HuH-7.5 (cell line): ENCODE measurements around the gene RTL5.

Experiments
- DNase-seq: peaks from one replicate; pipeline ENCODE4 v3.0.0; 2011; ENCODE audit warnings: low spot score

RTL5 gene

DNA sequence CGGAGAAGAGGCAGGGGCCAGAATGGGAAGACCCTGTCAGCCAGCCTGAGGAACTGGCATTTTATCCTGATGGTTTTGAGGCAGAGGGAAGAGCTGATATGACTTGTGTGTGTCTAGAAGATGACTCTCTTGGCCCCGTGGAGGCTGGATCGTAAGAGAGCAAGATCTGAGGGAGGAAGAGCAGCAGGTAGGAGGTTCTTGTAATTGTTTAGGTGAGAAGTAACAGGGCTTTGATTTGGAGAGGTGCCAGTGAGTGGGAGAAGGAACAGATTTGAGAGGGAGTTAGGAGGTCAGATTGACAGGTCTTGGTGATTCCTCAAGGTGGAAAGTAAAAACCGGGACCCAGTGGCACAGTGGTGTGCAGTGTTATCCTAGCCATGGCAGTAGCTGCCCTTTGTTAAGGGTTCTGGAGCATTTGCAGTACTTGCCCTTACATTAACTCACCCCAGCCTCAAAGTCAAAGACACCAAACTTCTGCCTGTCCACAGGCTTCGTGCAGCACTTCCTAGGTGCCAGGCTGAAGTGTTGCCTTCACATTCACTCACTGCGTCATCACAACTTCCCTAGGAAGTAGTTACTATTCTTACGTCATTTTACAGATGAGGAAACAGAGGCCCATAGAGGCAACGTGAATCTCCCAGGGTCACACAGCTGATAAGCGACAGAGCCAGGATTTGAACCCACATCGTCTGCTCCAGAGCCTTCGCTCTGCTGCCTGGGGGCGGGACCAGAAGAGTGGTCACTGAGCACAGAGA, 23.7 kb downstream of the RTL5 start:
- DNase-seq, result no peak

DNA sequence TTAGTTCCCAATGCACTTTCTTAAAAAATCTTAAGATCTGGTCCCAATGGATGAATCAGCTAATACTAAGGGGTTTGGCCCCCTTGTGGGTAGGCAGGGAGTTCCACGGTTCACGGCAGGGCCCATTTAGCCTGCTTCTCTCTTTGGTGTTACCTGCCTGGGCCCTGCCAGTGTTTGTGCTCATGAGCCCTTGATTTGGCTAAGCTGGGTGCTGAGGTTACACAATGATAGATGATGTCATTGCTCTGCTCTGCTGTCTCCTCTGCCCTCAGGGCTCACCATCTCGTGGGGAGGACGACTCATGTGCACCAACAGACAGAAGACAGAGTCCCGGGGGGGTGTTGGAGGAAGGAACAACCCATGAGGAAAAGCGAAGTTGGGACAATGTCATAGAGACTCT, 24.4 kb downstream of the RTL5 start:
- no peak for DNase-seq

DNA sequence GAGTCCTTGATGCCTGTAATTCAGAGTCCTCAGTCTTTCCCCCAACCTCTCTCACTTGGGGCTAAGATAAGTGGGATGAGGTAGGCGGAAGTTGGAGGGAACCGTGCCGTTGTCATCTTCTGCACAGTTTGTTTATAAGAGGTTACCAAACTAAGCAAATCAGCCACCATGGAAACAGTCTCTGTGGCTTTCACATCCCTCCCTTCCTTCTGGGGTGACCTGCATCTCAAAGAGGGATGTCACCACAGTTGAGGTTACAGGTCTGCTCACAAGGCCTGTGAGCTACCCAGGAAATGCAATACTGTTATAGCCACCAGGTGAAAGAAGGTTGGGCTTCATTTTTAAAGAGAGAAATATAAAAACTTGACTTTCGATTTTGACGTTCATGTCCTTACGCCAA, 26.3 kb downstream of the RTL5 start:
- no peak for DNase-seq

DNA sequence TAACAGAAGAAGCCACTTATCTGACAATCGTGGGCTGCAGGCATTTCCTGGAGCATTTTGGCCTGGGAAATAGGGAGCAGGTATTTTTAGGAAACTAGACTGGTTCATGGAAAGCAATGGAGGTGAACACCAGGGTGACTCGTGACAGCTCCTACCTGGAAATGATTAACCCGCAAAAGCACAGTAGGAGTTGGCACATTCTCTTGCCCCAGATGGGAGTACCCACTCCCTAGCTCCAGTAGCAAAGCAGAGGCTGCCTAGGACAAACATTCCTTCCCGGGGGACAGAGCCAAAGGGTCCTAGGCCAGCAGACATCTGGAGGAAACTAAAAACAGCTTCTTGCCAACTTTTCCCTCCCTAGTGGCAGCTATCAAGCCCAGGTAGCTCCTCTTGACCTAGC, 29.0 kb downstream of the RTL5 start:
- no peak for DNase-seq

DNA sequence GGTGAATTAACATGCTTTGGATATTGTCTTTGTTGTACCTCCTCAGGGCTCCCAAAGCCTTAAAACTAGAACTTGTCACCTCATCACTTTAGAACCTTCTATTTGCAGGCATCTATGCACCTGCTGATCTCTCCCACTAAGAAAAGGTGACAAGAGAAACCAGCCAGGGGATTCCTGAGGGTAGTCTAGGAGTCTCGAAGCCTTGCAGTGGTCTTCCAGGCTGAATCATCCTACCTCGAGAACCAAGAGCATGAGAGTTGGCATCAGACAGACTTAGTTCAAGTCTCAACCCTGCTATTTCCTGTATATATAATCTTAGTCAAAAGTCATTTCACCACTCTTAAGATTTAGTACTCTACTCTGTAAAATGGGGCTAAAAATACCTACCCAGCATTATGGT, 29.6 kb downstream of the RTL5 start:
- DNase-seq, result no peak

DNA sequence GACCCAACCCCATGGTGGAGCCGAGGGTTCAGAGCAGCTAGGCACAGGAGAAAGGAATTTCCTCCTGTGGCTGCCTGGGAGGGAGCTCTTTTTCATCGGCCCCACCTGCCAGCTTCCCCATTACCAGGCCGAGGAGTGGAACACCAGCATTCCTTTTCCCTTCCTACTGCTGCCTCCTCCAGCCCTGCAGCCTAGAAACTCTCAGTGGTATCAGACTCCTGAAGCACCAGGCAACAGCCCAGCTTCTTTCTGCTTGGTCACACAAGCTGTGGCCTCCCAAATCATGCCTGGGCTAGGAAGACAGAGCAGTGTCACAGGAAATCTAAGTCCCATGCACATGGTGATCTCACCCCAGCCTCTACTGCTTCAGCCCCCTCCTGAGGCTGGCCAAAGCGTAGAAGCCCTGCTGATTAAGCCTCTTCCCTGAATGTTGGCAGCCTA, 30.1 kb downstream of the RTL5 start:
- no peak for DNase-seq

DNA sequence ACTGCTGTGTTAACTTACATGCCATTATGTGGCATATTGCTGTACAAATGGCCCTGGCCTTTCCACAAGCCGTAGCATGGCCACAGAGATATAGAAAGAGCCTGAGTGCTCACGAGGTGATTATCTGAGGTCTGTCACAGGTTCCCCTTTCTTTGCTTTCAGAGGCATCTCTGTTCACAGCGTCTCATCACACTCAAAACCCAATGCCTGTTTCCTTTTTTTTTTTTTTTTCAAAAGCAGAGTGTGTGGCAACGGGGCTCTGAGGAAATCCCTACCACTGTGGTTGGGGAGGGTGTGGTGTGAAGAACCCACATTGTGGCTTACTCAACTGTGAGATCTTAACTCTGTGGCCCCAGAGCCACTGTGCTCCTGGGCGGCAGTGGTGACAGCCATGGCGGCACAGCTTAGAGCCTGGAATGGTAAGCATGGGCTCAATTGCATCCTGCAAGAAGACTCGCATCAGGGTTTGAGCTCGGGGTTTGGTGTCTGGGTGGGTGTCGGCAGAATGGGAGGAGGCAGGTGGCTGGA, 30.8 kb downstream of the RTL5 start:
- DNase-seq, result no peak

DNA sequence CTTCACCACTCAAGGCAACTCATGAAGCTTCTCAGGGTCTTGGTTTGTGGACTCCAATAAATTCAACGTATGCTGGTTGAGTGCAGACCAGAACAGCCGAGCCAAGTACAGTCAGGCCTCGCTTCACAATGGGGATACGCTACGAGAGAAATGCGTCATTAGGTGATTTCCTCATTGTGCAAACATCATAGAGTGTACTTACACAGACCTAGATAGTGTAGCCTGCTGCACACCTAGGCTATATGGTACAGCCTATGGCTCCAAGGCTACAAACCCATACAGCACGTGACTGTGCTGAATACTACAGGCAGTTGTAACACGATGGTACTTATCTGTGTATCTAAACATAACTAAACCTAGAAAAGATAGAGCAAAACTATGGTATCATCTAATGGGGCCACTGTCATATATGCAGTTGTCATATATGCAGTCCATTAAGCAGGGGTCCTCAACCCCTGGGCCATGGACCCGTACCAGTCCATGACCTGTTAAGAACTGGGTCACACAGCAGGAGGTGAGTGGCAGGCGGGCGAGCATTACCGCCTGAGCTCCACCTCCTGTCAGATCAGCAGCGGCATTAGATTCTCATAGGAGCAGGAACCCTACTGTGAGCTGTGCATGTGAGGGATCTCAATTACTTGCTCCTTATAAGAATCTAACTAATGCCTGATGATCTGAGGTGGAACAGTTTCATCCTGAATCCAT, 31.5 kb downstream of the RTL5 start:
- no peak for DNase-seq

DNA sequence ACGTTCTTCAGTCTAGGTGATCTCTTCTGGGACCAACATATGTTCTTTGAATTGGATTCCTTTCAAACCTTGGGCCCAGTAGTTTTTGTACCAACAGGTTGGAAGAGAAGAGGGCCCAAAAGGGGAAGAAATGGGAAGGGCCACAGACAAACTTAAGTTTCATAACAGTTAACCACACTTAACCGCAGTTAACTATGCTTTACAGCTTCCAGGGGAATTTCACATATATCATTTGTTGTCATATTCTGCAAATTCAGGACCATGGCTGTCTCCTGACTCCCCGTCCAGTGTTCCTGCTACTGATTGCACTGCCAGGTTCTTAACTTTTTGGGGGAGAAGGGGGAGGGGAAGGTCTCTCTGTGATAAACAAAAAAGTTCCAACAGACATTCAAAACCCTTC, 34.6 kb downstream of the RTL5 start:
- no peak for DNase-seq

DNA sequence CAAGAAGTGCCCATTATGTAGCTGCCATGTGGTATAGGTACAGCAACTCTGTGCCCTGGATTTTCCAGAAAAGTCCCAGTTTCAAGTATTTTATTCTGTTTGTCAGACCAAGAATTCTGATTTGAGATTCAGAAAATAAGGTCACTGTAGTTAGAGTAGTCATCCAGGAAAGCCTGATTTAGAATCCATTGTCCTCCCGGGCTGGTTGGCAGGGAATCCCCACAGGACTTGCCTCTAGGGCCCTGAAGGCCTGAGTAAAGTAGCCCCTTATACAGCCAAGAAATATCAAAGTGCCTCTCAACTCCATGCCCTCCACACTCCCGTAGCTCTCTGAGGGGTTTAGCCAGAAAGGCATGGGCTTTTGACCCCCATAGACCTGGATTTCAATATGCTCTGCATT, 36.3 kb downstream of the RTL5 start:
- DNase-seq, result no peak

DNA sequence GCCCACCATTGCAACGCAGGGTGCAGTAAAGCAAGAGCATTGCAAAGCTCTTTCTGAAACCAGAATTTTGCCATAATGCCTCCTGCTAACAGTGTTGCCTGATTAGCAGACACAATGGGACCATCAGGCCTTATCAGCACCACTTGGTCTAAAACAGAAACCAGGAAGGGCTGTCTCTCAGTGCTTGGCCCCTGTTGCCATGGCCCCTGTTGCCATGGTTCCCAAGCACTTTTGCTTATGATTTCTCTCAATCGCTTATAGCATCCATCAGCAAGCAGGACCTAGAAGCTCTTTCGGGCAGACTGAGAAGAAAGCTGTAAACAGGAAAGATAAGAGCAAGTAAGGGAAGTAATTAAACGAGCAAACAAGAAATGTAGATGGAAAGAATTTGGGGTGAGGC, 36.8 kb downstream of the RTL5 start:
- no peak for DNase-seq

DNA sequence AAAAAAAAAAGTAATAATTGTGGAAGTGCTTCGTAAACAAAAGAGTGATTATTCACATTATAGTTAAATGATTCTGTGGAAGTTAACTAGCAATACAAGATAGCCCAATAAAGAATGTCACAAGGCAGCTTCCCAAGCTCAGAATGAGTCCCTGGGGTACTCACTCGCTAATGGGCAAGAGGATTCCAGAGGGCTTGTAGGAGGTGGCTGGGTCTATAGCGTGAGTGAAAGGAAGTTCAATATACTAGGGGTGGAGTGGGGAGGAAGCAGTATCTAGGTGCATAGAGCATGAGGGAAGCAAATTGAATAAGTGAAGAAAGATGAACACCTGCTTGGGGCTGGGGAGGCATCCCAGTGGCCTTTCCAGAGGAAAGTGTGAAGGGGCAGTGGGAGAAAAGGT, 42.5 kb downstream of the RTL5 start:
- DNase-seq, result no peak

DNA sequence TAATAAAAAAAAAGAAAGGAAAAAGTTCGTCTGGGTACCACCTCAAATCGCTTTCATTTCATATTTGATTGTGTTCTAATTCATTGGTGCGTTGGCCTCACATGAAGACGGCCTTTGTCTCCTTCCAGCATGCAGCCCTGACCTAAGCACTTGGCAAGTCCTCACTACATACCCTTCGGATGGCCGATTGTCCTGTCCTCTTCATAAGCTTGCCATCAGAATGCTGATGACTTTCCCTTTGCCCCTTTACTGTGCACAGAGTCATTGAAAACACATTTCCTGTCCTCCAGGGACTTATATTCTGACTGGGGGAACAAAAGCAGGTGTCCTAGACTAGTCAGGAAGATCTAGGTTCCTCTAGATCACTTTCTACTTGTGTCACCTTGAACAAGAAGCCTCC, 43.0 kb downstream of the RTL5 start:
- DNase-seq, result no peak

DNA sequence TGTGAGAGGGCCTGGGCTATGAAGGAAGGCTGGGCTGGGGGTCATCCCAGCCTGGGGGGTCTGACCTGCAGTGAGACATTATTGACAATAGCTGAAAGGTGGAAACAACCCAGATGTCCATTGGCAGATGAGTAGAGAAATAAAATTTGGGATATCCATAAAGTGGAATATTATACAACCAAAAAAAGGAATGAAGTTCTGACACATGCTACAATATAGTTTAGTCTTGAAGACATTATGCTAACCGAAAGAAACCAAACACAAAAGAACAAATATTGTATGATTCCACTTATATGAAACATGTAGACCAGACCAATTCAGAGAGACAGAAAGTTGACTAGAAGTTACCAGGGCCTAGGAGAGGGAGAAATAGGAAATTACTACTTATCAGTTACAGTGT, 44.7 kb downstream of the RTL5 start:
- DNase-seq, result no peak

DNA sequence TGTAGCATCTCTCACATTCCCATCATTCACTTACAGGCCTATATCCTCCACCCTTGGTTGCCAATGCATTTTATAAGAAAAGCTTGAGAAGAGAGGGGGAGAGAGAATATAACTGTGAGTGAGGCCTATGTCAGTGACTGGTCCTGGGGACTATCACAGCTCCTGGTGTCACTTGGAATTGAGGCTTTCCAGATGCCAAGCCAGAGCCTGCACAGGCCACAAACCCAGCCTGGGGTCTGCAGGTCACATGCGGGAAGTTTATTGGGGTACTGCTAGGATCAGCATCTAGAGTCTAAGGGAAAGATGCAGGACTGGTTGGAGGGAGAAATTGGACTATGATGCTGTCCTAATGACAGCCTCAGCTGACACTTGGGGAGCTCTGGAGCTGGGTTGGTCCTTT, 47.6 kb downstream of the RTL5 start:
- no peak for DNase-seq

DNA sequence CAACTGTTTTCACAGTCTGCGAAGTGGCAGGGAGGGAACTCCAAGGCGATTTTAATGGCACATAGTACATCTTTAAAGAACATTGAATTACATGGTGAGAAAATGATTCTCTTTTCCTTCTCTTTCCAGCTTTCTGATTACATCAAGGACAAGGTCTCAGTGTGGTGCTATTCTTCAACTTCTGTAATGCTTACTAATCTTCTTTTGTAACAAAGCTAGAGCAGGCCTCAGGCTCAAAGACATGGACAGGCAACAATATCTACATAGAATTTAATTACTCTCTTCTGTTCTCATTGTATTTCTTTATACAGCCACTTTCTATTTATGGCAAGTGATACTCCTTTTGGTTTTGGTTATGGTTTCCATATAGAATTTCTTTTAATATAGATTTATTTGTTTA, 48.4 kb downstream of the RTL5 start:
- no peak for DNase-seq

DNA sequence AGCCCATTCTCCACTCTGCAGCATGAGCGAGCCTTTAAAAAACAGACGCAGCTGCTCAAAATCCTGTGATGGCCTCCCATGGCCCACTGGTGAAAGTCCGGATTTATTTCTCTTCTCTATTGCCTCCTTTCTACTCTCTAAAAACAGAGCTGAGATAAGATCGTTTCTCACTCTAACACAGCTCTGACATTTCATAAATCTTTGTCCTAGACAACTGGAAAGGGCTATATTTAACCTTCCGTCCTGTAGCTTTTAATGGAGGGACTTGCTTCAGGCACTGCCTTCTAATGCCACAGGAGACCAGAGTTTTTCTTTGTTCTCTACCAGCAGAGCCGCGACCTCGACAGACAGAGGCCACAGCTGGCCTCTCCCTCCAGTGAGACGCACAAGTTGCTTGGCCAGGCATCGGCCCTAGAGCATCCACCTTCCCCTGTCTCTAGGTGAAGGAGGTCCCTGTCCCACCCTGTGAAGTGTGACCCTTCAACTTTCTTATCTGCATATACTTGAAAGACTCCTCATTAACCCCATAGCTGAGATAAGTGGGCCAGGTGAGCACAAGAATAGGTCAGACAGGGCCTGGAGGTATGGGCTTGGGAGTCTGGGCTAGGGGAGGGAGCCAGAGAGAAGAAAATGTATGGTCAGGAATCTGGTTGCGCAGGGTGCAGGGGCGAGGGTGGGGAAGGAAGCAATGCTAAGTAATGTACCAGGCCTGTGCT, 50.0 kb downstream of the RTL5 start:
- no peak for DNase-seq

DNA sequence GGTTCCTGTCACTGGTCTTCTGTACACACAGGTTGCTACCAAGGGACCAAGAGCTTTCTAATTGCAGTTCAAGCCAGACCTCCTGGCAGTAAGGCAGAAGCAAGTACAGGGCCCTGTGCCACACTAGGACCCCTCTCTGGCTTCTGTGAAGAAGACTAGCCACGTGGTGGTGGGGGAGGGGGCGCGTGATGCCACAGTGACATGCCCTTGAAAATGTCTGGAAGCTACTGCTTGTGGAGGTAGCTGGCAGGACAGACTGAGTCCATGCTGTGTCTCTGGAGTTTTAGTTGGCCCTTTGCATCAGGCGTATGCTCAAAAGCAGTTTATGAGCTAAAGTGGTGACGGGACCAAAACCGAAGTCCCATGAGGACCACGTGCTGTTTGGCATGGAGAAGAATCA, 50.9 kb downstream of the RTL5 start:
- no peak for DNase-seq

DNA sequence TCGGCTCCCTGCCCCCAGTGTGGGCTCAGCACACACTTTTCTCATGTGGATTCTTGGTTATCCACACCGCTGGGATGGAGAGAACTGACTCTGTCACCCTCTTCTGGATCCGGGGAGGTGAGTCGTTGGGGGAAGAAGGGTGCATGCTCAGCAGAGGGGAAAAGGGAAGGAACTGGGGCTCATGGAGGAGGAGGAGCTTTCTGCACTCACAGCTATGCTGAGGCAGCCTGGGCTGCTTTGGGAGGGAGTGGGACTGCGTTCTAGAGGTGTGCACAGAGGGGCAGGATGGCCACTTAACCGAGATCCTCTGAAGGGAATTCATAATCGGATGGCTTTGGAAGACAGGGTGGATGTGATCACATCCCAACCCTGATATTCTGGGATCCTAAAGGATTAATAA, 51.6 kb downstream of the RTL5 start:
- DNase-seq, result no peak

DNA sequence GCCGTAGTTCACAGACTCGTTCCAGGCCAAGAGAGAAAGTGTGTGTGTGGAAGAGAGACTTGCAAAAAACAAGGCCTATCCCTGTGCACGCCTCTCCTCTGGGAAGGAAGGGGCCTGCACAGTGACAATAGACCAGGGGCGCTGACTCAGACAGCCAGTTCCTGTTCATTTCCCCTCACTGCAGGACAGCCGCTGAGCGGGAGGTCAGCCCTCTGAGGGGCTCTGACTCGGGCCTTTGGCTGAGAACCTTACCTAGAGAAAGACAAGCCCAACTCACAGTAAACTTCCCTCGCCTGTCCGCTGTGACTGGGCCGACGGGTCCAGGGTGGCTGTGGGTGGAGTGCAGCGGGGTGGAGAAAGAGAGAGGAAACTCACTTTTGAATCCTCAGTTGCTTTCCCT, 52.1 kb downstream of the RTL5 start:
- no peak for DNase-seq

DNA sequence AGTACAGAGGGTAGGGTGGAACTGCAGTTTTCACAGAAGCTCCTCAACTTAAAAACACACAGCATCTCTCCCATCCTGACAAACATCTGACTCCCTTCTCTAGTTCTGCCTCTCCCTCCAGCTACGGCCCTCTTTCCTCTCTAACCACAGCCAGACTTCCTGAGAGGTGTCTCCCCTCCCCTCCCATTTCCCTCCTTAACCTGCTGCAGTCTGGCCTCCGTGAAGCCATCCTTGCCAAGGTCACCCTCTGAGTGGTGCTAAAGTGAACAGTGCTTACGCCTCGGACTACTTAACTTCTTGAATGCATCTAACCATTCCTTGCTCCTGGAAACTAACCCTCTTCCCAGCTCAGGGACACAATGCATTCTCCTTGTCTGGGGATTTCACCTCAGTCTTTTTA, 53.3 kb downstream of the RTL5 start:
- no peak for DNase-seq
